ENCODE results near the gene NGLY1.

NGLY1 gene

DNA sequence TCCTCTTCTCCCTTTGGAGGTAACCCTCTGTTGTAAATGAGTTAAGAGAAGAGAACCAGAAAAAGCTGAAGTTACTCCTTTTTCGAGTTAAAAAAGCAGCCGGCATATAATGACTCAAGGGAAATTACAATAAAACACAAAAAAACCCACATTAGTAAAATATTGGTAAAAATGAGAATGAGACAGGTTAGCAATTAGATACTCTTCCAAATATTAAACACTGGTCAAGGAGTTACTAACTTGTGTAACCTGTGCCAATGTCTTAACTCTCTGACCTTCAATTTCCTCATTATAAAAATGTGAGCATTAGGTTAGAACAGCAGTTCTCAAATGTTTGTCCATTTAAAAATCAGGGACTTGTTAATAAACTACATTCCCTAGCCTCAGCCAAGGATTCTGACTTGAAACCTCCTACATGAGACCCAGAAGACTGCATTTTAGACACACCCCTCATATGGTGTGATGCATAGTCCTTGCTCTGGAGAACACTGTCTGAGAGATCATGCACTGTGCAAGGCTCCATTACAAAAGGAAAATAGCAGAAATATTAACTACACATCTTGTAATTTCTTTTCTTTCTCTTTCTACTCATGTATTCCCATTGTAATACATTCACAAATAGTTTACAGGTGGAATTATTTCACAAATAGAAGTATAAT, 75.8 kb downstream of the NGLY1 start:
- DNase-seq, result no peak

DNA sequence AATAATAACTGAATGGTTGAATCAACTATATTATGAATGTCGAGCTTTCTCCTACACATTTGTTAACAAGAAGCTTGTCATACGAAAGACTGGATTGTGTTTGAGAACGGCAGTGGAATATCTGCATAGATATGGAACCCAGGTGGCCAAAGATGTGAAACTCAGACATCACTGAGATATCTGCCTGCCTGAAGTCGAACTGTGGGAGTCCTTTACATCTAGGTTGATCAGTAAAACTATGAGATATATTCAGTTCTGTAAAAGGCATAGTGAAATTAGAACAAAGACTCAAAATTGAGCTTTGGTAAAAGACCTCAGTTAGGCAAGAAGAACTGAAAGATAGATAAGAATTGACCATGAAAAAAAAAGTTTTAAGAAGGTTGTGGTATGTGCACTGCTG, 77.0 kb downstream of the NGLY1 start:
- DNase-seq, result no peak

DNA sequence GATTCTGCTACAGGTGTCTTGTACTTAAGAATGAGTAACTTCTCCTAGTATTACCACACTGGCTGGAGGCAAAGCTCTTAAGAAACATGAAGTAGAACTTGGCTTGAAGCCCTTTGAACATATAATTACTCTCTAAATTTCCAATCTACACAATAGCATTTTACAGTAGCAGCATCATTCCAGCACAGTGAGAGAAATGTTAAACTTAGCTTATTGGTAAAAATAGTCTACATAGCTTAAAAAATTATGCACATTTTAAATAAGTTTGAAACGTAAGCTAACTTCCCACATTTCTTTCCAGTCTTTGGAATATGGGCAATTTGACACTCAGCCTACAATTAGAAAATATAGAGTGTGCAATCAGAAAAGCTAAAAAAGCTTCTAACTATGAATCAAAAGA, 85.7 kb downstream of the NGLY1 start:
- DNase-seq, result no peak

DNA sequence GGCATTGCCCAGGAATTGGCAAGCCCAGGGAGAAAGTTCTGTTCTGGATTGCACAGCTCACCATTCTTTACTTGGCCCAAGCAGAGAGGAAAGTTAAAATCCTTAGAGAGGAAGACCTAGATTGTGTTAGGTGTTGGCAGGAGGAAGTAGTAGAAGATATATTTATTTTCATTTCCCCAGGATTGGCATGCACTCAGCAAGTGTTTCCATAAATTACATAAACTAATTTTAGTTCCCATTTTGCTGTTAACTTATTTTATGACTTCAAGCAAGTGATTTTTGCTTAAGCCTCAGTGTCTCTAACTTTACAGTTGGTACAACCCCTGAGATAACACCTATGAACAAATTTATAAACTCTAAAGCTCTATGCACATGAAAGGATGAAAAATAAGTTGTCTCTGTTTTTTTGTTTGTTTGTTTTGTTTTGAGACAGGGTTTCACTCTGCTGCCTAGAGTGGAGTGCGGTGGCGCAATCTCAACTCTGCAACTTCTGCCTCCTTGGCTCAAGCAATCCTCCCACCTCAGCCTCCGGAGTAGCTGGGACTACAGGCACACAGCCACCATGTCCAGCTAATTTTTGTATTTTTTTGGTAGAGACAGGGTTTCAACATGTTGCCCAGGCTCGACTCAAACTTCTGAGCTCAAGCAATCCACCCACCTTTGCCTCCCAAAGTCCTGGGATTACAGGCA, 87.4 kb downstream of the NGLY1 start:
- DNase-seq, result no peak

DNA sequence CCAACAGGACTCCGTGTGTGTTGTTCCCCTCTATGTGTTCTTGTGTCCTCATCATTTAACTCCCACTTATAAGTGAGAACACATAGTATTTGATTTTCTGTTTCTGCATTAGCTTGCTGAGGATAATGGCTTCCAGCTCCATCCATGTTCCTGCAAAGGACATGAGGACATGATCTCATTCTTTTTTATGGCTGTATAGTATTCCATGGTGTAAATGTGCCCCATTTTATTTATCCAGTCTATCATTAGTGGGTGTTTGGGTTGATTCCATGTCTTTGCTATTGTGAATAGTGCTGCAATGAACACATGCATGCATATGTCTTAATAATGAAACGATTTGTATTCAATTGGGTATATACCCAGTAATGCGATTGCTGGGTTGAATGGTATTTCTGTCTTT, 90.0 kb downstream of the NGLY1 start:
- no peak for DNase-seq

DNA sequence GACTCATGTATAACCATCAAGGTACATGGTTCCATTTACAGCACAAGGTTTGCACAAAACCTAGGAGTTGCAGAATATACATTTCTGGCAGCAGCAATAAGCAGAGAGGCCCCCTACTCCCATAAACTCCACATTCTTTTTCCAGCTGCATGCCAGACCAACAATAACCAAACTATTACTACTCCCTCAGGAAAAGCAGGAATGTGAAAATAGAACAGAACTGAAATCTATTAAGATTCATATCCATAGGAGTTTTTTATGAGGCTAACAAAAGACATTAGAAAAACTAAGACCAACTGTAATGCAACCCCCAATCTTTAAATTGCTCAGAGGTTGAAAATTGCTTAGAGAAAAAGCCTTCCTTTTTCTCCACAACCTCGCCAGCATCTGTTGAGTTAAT, 90.9 kb downstream of the NGLY1 start:
- no peak for DNase-seq

DNA sequence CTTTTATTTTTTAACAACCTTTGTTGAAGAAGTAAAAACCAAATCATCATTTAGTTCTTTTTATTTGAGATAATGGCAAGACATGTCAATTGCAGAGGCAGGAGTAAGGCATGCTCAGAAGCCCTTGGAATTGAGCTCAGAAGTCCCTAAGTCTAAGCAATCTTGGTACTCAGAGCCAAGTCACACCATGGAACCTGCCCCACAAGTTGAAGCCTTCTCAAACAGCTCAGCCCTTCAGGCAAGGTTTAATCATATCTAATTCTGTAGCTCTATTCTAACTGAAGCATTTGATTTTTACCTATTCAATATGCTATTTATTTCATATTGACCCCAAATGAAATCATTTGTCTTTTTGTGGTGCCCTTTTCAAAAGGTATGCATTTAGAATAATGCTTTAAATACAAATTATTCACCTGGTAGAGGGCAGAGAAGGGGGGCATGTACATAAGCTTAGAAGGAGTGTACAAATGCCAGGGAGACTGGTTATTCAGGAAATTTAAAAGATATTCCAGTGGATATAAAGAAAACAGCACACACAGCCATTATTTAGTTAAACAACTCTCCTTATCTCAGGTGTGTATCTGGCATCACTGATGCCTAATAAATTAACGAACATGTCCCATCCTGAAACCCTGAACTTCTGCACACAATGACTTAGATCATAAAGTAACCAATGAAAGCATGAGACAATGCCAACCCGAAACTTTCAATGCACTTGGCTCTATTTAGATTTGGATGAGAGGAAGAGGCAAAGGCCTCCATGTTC, 92.3 kb downstream of the NGLY1 start:
- DNase-seq, result no peak

DNA sequence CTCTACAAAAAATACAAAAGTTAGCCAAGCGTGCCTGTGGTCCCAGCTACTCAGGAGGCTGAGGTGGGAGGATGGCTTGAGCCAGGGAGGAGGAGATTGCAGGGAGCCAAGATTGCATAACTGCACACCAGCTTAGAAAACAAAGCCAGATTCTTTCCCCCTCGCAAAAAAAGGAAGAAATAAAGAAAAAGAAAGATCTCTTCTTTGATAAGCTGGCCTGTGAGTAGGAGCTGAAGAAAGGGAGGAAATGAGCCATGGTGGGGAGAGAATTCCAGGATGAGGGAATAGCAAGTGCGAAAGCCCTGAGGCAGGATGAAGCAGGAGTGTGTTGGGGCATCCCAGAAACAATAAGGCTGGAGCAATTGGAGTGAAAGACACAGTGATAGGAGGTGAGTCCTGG, 94.0 kb downstream of the NGLY1 start:
- DNase-seq, result no peak

DNA sequence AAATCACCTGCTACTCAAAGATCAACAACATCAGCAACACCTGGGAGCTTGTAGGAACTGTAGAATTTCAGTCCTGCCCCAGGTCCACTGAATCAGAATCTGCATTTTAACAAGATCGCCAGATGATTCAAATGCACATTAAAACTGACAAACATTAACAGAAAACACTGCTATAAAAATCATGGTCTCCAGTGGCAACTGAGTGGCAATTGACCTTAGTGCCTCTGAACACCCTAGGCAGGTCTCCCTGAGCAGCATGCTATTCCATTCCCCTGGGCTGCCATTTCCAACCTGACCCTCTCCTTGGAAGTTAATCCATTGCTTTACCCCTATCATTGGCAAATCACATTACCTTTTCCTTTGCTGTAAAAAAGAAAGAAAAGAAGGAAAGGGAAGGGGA, 95.5 kb downstream of the NGLY1 start:
- no peak for DNase-seq

DNA sequence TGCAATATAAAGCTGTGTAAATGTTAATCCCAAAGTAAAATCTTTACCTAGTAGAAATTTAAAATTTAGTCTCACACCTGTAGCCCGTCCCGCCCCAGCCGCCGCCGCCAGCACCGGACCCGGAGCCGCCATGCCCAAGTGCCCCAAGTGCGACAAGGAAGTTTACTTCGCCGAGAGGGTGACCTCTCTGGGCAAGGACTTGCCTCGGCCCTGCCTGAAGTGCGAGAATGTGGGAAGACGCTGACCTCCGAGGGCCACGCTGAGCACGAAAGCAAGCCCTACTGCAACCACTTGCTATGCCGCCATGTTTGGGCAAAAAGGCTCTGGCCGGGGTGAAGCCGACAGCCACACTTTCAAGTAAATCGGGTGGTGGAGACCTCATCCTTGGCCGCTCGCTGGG, 96.5 kb downstream of the NGLY1 start:
- DNase-seq, result no peak

DNA sequence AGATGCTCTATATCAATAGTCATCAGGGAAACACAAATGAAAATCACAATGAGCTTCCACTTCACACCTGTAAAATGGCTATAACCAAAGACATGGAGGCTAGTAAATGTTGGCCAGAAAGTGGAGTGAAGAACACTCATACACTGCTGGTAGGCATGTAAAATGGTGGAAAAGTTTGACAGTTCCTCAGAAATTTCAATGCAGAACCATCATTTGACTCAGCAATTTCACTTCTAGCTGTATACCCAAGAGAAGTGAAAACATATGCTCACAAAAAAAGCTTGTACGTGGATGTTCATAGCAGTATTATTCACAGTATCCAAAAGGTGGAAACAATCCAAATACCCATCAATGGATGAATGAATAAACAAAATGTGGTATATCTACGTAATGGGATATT, 99.4 kb downstream of the NGLY1 start:
- no peak for DNase-seq

DNA sequence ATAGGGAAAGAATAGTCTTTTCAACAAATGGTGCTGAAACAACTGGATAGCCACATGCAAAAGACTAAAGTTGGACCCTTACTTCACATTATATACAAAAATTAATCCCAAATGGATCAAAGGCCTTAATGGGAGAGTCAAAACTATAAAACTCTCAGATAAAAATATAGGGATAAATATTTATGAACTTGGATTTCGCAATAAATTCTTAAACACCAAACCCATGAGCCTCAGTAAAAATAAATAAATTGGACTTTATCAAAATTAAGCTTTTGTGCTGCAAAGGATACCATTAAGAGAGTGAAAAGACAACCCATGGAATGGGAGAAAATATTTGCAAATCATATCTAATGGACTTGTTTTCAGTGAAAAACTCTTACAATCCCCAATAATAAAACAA, 99.8 kb downstream of the NGLY1 start:
- DNase-seq, result no peak

DNA sequence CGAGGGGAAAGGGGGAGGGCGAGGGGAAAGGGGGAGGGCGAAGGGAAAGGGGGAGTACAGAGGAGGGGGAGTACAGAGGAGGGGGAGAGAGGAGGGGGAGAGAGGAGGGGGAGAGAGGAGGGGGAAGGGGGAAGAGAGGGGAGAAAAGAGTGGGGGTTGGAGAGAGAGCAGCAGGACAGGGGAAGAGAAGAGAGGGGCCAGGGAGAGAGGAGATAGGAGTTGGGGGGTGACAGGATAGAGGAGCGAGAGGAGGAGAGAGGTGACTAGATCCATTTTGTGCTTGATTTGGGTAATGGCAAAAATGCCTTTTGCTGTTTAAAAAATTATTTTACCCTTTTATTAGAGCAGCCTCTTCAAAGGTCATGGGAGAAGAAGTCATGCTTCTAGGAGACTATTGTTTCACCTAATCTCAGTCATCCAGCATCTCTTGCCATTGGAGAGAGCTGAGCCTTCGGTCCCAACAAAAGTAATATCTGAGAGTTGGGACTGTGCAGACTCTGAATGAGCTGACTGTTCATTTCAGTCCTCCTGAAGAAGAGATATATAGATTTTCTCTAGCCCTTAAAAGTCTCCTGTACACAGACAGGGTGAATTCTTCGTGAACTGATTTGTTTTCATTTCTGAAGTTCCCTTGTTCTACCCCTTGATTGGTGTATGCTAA, 103.5 kb downstream of the NGLY1 start:
- no peak for DNase-seq

DNA sequence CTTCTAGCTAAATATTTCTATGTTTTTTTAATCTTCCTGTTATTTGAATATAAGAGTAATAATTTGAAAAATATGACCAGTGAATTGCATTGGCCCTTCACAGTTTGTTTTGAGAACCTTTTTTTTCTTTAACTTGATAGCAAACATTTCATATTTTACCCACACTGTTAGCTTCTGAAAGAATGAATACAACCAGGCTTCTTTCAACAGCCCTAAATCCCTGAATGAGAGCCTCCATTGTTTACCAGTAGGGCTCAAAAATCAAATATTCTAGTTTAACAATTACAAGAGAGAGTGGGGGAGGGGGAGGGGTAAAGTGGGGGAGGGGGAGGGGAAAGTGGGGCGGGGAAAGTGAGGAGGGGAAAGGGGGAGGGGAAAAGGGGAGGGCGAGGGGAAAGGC, 104.1 kb downstream of the NGLY1 start:
- DNase-seq, result no peak

DNA sequence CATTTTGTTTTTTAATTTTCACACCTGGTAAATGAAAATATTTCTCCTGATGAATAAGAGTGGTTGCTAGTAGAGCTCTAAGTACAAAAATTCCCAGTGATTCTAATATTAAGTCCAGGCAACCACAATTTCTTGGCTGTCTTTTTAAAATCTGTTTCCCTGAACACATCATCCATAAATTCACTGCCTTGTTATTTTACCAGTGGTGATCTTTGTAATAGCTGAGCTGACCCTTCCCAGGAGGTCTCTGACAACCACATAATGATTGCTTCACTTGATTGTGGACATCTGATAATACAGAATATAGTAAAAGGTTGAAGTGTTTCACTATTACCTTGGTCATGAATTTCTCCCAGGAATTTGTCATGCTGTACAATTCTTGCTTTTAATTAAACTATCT, 104.7 kb downstream of the NGLY1 start:
- DNase-seq, result no peak

DNA sequence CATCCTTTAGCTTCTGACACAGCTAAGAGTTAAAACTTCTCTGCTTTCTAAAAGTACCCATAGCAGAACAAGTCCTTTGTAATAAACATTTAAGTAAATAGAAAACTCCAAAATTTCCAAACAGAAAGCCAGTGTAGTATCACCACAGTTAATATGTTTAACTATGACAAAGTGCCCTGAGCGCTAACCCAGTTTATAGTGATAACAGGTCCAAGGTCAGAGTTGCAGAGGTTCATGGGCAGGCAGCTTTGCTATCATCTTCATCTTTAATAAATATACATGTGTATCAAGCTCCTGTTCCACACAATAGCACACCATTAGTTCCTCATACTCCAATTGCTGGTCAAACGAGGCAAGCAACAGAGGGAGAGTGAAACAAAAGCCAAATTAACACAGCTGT, 106.1 kb downstream of the NGLY1 start:
- DNase-seq, result no peak

DNA sequence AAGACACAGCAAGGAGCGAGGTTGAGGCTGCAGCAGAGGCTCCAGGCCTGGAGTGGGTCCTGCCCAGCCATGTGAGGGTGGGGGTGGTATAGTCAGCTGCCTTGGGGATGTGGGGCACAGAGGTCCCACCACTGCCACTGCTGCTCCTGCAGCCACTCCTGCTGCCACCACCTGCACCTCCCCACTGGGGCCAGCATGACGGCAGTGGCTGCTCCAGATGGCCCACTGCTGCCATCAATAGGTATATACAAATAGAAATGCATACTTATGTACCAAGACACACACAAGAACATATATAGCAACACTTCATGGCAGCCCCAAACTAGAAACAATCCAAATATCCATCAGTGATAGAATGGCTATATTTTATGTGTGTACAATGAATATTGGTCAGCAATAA, 108.6 kb downstream of the NGLY1 start:
- no peak for DNase-seq

DNA sequence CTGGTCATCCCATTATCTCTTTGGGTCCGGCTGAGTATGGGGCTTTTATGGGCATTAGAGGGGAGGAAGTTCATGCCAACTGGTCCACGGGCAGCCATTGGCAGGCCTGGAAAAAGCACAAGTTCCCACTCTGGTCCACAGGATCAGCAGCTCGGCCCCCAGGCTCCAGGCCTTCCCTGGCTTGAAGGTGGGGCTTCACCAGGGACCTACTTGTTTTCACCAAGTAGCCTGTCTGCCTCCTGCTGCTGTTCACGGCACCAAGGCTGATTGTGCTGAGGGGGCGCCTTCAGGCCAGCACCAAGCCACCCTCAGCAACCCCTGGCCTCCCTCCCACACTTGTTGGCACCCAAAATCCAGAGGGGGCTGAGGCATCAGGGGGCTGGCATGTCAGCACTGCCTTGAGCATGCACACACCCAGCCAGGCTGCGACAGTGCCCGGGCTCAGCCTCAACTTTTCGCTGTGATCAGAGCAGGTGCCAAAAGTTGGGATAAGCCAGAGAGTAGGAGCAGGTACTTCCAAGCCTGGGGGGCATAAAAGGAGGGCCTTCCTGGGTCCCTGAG, 109.4 kb downstream of the NGLY1 start:
- no peak for DNase-seq
